Occipital lobe (tissue), 2 donors: ENCODE data around the gene CCDC137. TPM values are rescaled to one million over a fixed set of nuclear protein-coding genes. Genes with fewer than 3 reads are reported as not detected.
"Not testable (repeated sequence)": the region's sequence is repeated elsewhere in the genome, so short reads cannot be mapped to it uniquely, and the experiment has no call there.

ENCODE experiments used
- DNase-seq: peaks from one replicate; lab custom pipeline; 2025; lab: John Stamatoyannopoulos, UW
- total RNA-seq: library from RNA; depleted of rRNA; stranded (reverse); fragments of >200 nt; gene quantifications from one replicate; pipeline ENCODE4 v1.2.3, GENCODE V29; 2014

Gene CCDC137
- total RNA-seq, result 3.9 TPM

- peak; percentile 93 for DNase-seq
Observed at GRCh38 chr17:81666342-81667191, at the start of gene CCDC137, which contains the start of gene OXLD1. CCDC137 (plus strand) TSS chr17:81666737; CDS start chr17:81666767, 30 bp downstream. OXLD1 (minus strand) TSS chr17:81666605; CDS start chr17:81666577, 28 bp downstream.

GRCh38 chr17:81616877-81617276, 49.7 kb upstream of the CCDC137 start:
- DNase-seq, result no peak

- DNase-seq, result not testable (repeated sequence)
Observed at GRCh38 chr17:81618307-81618706, 48.2 kb upstream of the CCDC137 start.

- no peak for DNase-seq
Observed at GRCh38 chr17:81621494-81622130, 44.9 kb upstream of the CCDC137 start.

GRCh38 chr17:81630274-81630673, 36.3 kb upstream of the CCDC137 start:
- no peak for DNase-seq

- DNase-seq, result no peak
Observed at GRCh38 chr17:81631482-81631881, 35.1 kb upstream of the CCDC137 start.

GRCh38 chr17:81635431-81635830, 31.1 kb upstream of the CCDC137 start:
- no peak for DNase-seq

GRCh38 chr17:81635973-81636504, 30.5 kb upstream of the CCDC137 start:
- DNase-seq, result no peak

- peak; percentile 69 for DNase-seq
Observed at GRCh38 chr17:81636505-81637288, 29.8 kb upstream of the CCDC137 start, which contains the start of the genes NPLOC4 and TSPAN10. NPLOC4 (minus strand) TSS chr17:81637112; CDS start chr17:81636930, 182 bp downstream. TSPAN10 (plus strand) TSS chr17:81637196; CDS start chr17:81642413, 5,217 bp downstream.

GRCh38 chr17:81638683-81639082, 27.9 kb upstream of the CCDC137 start:
- DNase-seq, result no peak

- no peak for DNase-seq
Observed at GRCh38 chr17:81640011-81640410, 26.5 kb upstream of the CCDC137 start.

- no peak for DNase-seq
Observed at GRCh38 chr17:81641825-81642489, 24.6 kb upstream of the CCDC137 start.

GRCh38 chr17:81644496-81644895, 22.0 kb upstream of the CCDC137 start:
- no peak for DNase-seq

- no peak for DNase-seq
Observed at GRCh38 chr17:81644976-81645952, 21.3 kb upstream of the CCDC137 start.

GRCh38 chr17:81646869-81647600, 19.5 kb upstream of the CCDC137 start:
- no peak for DNase-seq

- DNase-seq, result no peak
Observed at GRCh38 chr17:81647640-81648012, 18.9 kb upstream of the CCDC137 start.

GRCh38 chr17:81648013-81648706, 18.4 kb upstream of the CCDC137 start:
- DNase-seq, result no peak

GRCh38 chr17:81648707-81649085, 17.8 kb upstream of the CCDC137 start:
- DNase-seq, result no peak
